Fibroblast of lung (primary cell): ENCODE results near the gene ZNF584. TPM values are rescaled to one million over a fixed set of nuclear protein-coding genes. Genes with fewer than 3 reads are reported as not detected.

Source experiments
- DNase-seq, 2 donors: peaks; one replicate each; pipeline versions ENCODE4 v3.0.0 to v3.0.0-alpha.2; 2010; ENCODE audit warnings: low read depth in 2 of 2
- H2AFZ ChIP-seq: 2 replicates; pipeline ENCODE4 v1.5.1; 2012; ENCODE audit warnings: low read length, control low read depth, inconsistent platforms
- H3K27ac ChIP-seq: 2 replicates; pipeline ENCODE4 v1.5.1; 2011; ENCODE audit warnings: low read length, control low read depth; ENCODE audit not compliant: insufficient read depth
- H3K27me3 ChIP-seq: 2 replicates; pipeline ENCODE4 v1.5.1; 2011; ENCODE audit warnings: mild to moderate bottlenecking, low read length; ENCODE audit not compliant: control insufficient read depth, insufficient read depth
- H3K36me3 ChIP-seq: 2 replicates; pipeline ENCODE4 v1.5.1; 2011; ENCODE audit warnings: low read length; ENCODE audit not compliant: control insufficient read depth, insufficient read depth
- H3K4me1 ChIP-seq: 2 replicates; pipeline ENCODE4 v1.5.1; 2011; ENCODE audit warnings: low read length; ENCODE audit not compliant: control insufficient read depth, insufficient read depth; ENCODE audit errors: extremely low read depth
- H3K4me2 ChIP-seq: 2 replicates; pipeline ENCODE4 v1.5.1; 2011; ENCODE audit warnings: low read length, control low read depth; ENCODE audit not compliant: insufficient read depth; ENCODE audit errors: extremely low read depth
- H3K4me3 ChIP-seq, 4 experiments: fragments of 200-600 bp in 1 of 4; sonication (generic) in 1 of 4; replicated peaks in 1 of 4; 2 replicates each; pipeline ENCODE4 v1.5.1; 2011 to 2016; ENCODE audit warnings: low read length in 4 of 4, low read depth in 3 of 4, mild to moderate bottlenecking in 3 of 4, control low read depth in 2 of 4, inconsistent platforms in 1 of 4, mixed read lengths in 1 of 4; ENCODE audit not compliant: insufficient read depth in 1 of 4; ENCODE audit errors: control extremely low read depth in 1 of 4
- H3K79me2 ChIP-seq: 2 replicates; pipeline ENCODE4 v1.5.1; 2012; ENCODE audit warnings: mild to moderate bottlenecking, low read length, inconsistent platforms; ENCODE audit not compliant: control insufficient read depth, insufficient read depth
- H3K9ac ChIP-seq: 2 replicates; pipeline ENCODE4 v1.5.1; 2011; ENCODE audit warnings: mild to moderate bottlenecking, low read length, control low read depth; ENCODE audit not compliant: insufficient read depth
- H3K9me3 ChIP-seq: 2 replicates; pipeline ENCODE4 v1.5.1; 2012; ENCODE audit warnings: low read depth, low read length; ENCODE audit not compliant: control insufficient read depth, insufficient read depth
- H4K20me1 ChIP-seq: 2 replicates; pipeline ENCODE4 v1.5.1; 2011; ENCODE audit warnings: low read length; ENCODE audit not compliant: control insufficient read depth, insufficient read depth; ENCODE audit errors: extremely low read depth
- CTCF ChIP-seq, 2 donors: IDR thresholded peaks in 1 of 2; conservative IDR thresholded peaks in 1 of 2; 1 replicate in 1 of 2; 2 replicates in 1 of 2; pipeline ENCODE4 v1.5.1; 2011 to 2012; ENCODE audit warnings: low read length in 2 of 2, control low read depth in 1 of 2, inconsistent platforms in 1 of 2, low read depth in 1 of 2, mild to moderate bottlenecking in 1 of 2
- EZH2 ChIP-seq: IDR thresholded peaks from 2 replicates; pipeline ENCODE4 v1.5.1; 2012; ENCODE audit warnings: low read length, control low read depth, mild to moderate bottlenecking; ENCODE audit errors: missing control alignments
- polyA plus RNA-seq, 2 donors: library from polyadenylated mRNA; depleted of rRNA in 1 of 2; stranded (reverse) in 1 of 2; unstranded in 1 of 2; fragments of >200 nt; gene quantifications; 2 replicates each; pipeline ENCODE4 v1.2.1, GENCODE V29; 2011 to 2012; ENCODE audit warnings: missing spikeins in 1 of 2
- total RNA-seq: library from RNA; depleted of rRNA; stranded (reverse); fragments of >200 nt; gene quantifications from 2 replicates; pipeline ENCODE4 v1.2.1, GENCODE V29; 2014

Gene ZNF584
- total and polyA plus RNA-seq, 2 donors (not counting 1 experiment from before 2014, with no cell fraction given), result 11.7 to 18.8 TPM

- Histone ChIP-seq H3K36me3 (peaks cover 2% of the 10 kb centered on the region), H3K4me3 (peak overlapping the region; percentile 73 to 97 (median 86)), H3K9ac (peak overlapping the region; percentile 82), H3K4me1 (peaks cover 8% of the 10 kb centered on the region), H3K4me2 (peak overlapping the region; percentile 97), H3K9me3 (no peaks in the 10 kb centered on the region), H3K27ac (peak overlapping the region; percentile 91), H3K27me3 (no peaks in the 10 kb centered on the region), H3K79me2 (peaks cover 26% of the 10 kb centered on the region), H4K20me1 (no peaks in the 10 kb centered on the region), H2AFZ (no peak overlapping the region)
- no peak for DNase-seq
- TF ChIP-seq EZH2 (no peak), CTCF (conservative IDR thresholded peaks at IDR 0.05 in 1 of 2, IDR thresholded peaks at IDR 0.05 in 1 of 2; ENCODE audit: low read depth in 1 of 2, low read length in 2 of 2) (peak; percentile 24 to 38)
These were observed 1.4 kb upstream of the ZNF584 start for GRCh38 chr19:58406818-58407657.

- Histone ChIP-seq H3K27ac (peak overlapping the region; percentile 91), H3K27me3 (no peaks in the 10 kb centered on the region), H3K9me3 (no peaks in the 10 kb centered on the region), H3K4me2 (peak overlapping the region; percentile 97), H2AFZ (peak overlapping the region; percentile 98), H3K4me3 (peak overlapping the region; percentile 73 to 97 (median 86)), H3K4me1 (peaks cover 8% of the 10 kb centered on the region), H3K9ac (peak overlapping the region; percentile 82), H3K36me3 (peaks cover 2% of the 10 kb centered on the region), H4K20me1 (no peaks in the 10 kb centered on the region), H3K79me2 (peaks cover 26% of the 10 kb centered on the region)
- no peak for DNase-seq
- TF ChIP-seq EZH2 (no peak), CTCF (conservative IDR thresholded peaks at IDR 0.05 in 1 of 2, IDR thresholded peaks at IDR 0.05 in 1 of 2; ENCODE audit: low read depth in 1 of 2, low read length in 2 of 2) (no peak)
These were observed 744 bp upstream of the ZNF584 start for GRCh38 chr19:58407658-58408151.

GRCh38 chr19:58409010-58409790, 751 bp downstream of the ZNF584 start:
- Histone ChIP-seq H3K4me1 (peaks cover 8% of the 10 kb centered on the region), H3K4me3 (peak overlapping the region; percentile 73 to 97 (median 86)), H4K20me1 (no peaks in the 10 kb centered on the region), H3K27me3 (no peaks in the 10 kb centered on the region), H3K27ac (peak overlapping the region; percentile 91), H3K79me2 (peaks cover 26% of the 10 kb centered on the region), H3K9ac (peak overlapping the region; percentile 82), H2AFZ (peak overlapping the region; percentile 90), H3K9me3 (no peaks in the 10 kb centered on the region), H3K36me3 (peaks cover 2% of the 10 kb centered on the region), H3K4me2 (peak overlapping the region; percentile 99)
- TF ChIP-seq EZH2 (no peak), CTCF (conservative IDR thresholded peaks at IDR 0.05 in 1 of 2, IDR thresholded peaks at IDR 0.05 in 1 of 2; ENCODE audit: low read depth in 1 of 2, low read length in 2 of 2) (peak in 1 of 2 donors; percentile 3)
- DNase-seq, result no peak
